Measurements from ENCODE around the gene PDE3B.

GRCh38 chr11:14638561-14638960 is 5.0 kb upstream of the PDE3B start:
- no peak for TF ChIP-seq POLR2A (IDR thresholded peaks at IDR 0.05; ENCODE audit: low read length)
- TF ChIP-seq GATA1 (IDR thresholded peaks at IDR 0.05; ENCODE audit: low read depth, low read length) = no peak
